PC-9 (cell line): Measurements from ENCODE around the gene HOXA9.

Experiments
- CTCF ChIP-seq: fragments of 200-600 bp; sonication (generic); conservative IDR thresholded peaks from 2 replicates; pipeline ENCODE4 v1.6.1; 2017; ENCODE audit warnings: mixed run types, antibody characterized with exemption, mild to moderate bottlenecking, moderate library complexity
- EZH2 ChIP-seq: fragments of 200-600 bp; sonication (generic); IDR thresholded peaks from 2 replicates; pipeline ENCODE4 v1.8.0; 2017; ENCODE audit warnings: antibody characterized with exemption, low read depth

GRCh38 chr7:27203964-27204594 lies 38.7 kb upstream of the HOXA9 start:
- TF ChIP-seq CTCF (no peak), EZH2 (no peak)
